ENCODE data around the gene BIN2.

GRCh38 chr12:51254536-51254935 is 69.4 kb downstream of the BIN2 start:
- TF ChIP-seq CTCF (conservative IDR thresholded peaks at IDR 0.05; ENCODE audit: low read depth, low read length) (no peak), EZH2 (IDR thresholded peaks at IDR 0.05; ENCODE audit: borderline replicate concordance, low read depth, low read length, poor library complexity, severe bottlenecking) (no peak)
